ENCODE data around the gene POLR3E. TPM values are rescaled to one million over a fixed set of nuclear protein-coding genes. Genes with fewer than 3 reads are reported as not detected.

The POLR3E gene
- total and polyA plus RNA-seq, 2 donors (not counting 1 experiment from before 2014, with no cell fraction given), result 97.1 to 98.4 TPM

DNA sequence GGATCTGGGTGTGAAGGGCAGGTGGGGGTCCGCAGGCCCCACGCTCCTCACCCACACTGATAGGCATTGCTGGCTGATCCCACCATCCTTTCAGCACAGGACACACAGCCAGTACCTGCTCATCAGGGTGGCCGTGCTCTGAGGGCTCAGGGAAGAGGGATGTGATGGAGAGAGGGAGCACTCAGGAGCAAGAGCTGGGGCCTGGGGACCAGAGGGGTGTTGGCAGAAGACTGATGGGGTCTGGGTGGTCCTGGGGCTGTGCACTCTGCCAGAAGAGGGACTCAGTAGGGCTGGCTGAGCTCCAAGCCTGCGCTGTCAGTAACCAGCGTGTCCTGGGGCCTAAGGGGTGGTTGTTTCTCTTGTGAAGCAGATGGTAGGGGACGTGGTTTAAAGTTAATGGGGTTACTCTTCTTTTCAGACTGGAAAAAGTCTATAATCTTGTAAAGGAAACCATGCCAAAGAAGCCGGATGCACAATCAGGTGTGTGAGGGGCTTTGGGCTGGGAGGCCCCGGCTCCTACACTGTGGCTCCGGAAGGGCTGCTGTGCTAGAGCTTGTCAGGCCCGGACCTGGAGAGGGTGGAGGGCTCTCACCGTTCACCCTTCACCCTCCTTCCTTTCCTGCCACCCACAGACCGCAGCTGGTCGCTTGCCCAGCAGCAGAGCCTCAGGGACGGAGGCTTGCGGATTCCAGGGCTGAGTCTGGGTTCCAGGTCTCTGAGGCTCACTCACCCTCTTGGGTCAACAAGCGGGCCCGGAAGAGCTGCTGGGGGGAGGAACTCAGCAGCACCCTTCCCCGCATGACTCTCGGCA lies 27.8 kb downstream of the POLR3E start:
- Histone ChIP-seq H3K4me2 (replicated peaks; ENCODE audit: low read depth, low read length, poor library complexity, severe bottlenecking) (no peak overlapping the region), H3K36me3 (replicated peaks in 1 of 2; ENCODE audit: control extremely low read depth in 1 of 2, control insufficient read depth in 1 of 2, extremely low read depth in 1 of 2, insufficient read depth in 2 of 2, low read length in 1 of 2) (peaks cover 0 to 90% of the 10 kb centered on the region in 2 experiments), H3K4me1 (ENCODE audit: control insufficient read depth in 2 of 2, insufficient read depth in 2 of 2, low read length in 2 of 2) (no peaks in the 10 kb centered on the region), H3K79me2 (ENCODE audit: control insufficient read depth, insufficient read depth, low read length) (peaks cover 14% of the 10 kb centered on the region), H3K9ac (ENCODE audit: low read length) (no peak overlapping the region), H2AFZ (ENCODE audit: insufficient read depth, low read depth, low read length, poor library complexity, severe bottlenecking) (no peak overlapping the region), H3K4me3 (ENCODE audit: control extremely low read depth in 1 of 5, extremely low read depth in 1 of 5, insufficient read depth in 1 of 5, low read depth in 2 of 5, low read length in 4 of 5) (no peak overlapping the region), H3K27ac (ENCODE audit: low read length in 2 of 2) (no peak overlapping the region), H3K27me3 (replicated peaks in 1 of 4; ENCODE audit: control extremely low read depth in 1 of 4, control insufficient read depth in 3 of 4, insufficient read depth in 4 of 4, low read length in 3 of 4) (no peaks in the 10 kb centered on the region), H3K9me3 (ENCODE audit: control extremely low read depth in 1 of 3, control insufficient read depth in 2 of 3, insufficient read depth in 1 of 3, low read length in 2 of 3) (no peaks in the 10 kb centered on the region), H4K20me1 (ENCODE audit: control insufficient read depth, insufficient read depth, low read length, poor library complexity, severe bottlenecking) (peaks cover 51% of the 10 kb centered on the region)
- no peaks in the 10 kb centered on the region for H3K27me3 Mint-ChIP-seq
- intact Hi-C loops (cut with micrococcal nuclease), result loop anchor here (5.0 kb wide), 1 partner anchor 1168 kb away; the partner anchor contains the start of gene LDAF1
- ATAC-seq (ENCODE audit: low read depth) (no peak), DNase-seq (no peak)
- no peak overlapping the region for H3K4me3 Mint-ChIP-seq
- no peaks in the 10 kb centered on the region for H3K4me1 Mint-ChIP-seq
- no peaks in the 10 kb centered on the region for H3K9me3 Mint-ChIP-seq (ENCODE audit: insufficient read depth)
- POLR2A ChIA-PET, result no interaction called here
- CTCF ChIA-PET, result no interaction called here
- H3K27ac Mint-ChIP-seq, result no peak overlapping the region
- WGBS (ENCODE audit: insufficient coverage), result over 99% methylated on average over 17 of the region's 19 CpGs
- TF ChIP-seq, protein P1, sequence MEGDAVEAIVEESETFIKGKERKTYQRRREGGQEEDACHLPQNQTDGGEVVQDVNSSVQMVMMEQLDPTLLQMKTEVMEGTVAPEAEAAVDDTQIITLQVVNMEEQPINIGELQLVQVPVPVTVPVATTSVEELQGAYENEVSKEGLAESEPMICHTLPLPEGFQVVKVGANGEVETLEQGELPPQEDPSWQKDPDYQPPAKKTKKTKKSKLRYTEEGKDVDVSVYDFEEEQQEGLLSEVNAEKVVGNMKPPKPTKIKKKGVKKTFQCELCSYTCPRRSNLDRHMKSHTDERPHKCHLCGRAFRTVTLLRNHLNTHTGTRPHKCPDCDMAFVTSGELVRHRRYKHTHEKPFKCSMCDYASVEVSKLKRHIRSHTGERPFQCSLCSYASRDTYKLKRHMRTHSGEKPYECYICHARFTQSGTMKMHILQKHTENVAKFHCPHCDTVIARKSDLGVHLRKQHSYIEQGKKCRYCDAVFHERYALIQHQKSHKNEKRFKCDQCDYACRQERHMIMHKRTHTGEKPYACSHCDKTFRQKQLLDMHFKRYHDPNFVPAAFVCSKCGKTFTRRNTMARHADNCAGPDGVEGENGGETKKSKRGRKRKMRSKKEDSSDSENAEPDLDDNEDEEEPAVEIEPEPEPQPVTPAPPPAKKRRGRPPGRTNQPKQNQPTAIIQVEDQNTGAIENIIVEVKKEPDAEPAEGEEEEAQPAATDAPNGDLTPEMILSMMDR (IDR thresholded peaks at IDR 0.05), result no peak
- no peak for TF ChIP-seq EZH2 (IDR thresholded peaks at IDR 0.05; ENCODE audit: borderline replicate concordance, insufficient read depth, low read depth, low read length, poor library complexity, severe bottlenecking)

DNA sequence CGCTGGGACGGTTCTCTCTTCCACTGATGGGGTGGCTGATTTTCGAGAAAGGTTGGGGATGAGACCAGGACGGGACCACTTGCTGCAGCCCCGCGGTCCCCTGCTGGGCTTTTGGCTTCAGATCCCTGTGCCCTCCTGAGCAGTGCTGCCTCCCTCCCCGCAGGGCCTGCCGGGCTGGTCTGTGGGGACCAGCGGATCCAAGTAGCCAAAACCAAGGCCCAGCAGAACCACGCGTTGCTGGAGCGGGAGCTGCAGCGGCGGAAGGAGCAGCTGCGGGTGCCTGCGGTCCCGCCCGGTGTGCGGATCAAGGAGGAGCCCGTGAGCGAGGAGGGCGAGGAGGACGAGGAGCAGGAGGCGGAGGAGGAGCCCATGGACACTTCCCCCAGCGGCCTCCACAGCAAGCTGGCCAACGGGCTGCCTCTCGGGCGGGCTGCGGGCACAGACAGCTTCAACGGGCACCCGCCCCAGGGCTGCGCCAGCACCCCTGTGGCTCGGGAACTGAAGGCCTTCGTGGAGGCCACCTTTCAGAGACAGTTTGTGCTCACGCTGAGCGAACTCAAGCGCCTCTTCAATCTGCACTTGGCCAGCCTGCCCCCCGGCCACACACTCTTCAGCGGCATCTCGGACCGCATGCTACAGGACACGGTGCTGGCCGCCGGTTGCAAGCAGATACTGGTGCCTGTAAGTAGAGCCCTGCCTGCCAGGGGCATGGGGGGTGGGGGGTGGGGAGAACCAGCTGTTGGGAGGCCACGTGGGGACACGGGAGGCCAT lies 28.6 kb downstream of the POLR3E start:
- no peaks in the 10 kb centered on the region for H3K9me3 ChIP-seq (ENCODE audit: control extremely low read depth in 1 of 3, control insufficient read depth in 2 of 3, insufficient read depth in 1 of 3, low read length in 2 of 3)
- H3K9ac ChIP-seq (ENCODE audit: low read length), result no peak overlapping the region
- no peak overlapping the region for H3K4me3 ChIP-seq (ENCODE audit: control extremely low read depth in 1 of 5, extremely low read depth in 1 of 5, insufficient read depth in 1 of 5, low read depth in 2 of 5, low read length in 4 of 5)
- H3K27me3 Mint-ChIP-seq, result no peaks in the 10 kb centered on the region
- no peak overlapping the region for H3K27ac Mint-ChIP-seq
- H3K27me3 ChIP-seq (replicated peaks in 1 of 4; ENCODE audit: control extremely low read depth in 1 of 4, control insufficient read depth in 3 of 4, insufficient read depth in 4 of 4, low read length in 3 of 4), result no peaks in the 10 kb centered on the region
- CTCF ChIA-PET, result no interaction called here
- peaks cover 45% of the 10 kb centered on the region for H4K20me1 ChIP-seq (ENCODE audit: control insufficient read depth, insufficient read depth, low read length, poor library complexity, severe bottlenecking)
- H3K79me2 ChIP-seq (ENCODE audit: control insufficient read depth, insufficient read depth, low read length), result peaks cover 14% of the 10 kb centered on the region
- DNase-seq (no peak), ATAC-seq (ENCODE audit: low read depth) (no peak)
- POLR2A ChIA-PET, result no interaction called here
- intact Hi-C loops (cut with micrococcal nuclease), result no loop called here
- H3K9me3 Mint-ChIP-seq (ENCODE audit: insufficient read depth), result no peaks in the 10 kb centered on the region
- H2AFZ ChIP-seq (ENCODE audit: insufficient read depth, low read depth, low read length, poor library complexity, severe bottlenecking), result no peak overlapping the region
- no peaks in the 10 kb centered on the region for H3K4me1 ChIP-seq (ENCODE audit: control insufficient read depth in 2 of 2, insufficient read depth in 2 of 2, low read length in 2 of 2)
- H3K36me3 ChIP-seq (replicated peaks in 1 of 2; ENCODE audit: control extremely low read depth in 1 of 2, control insufficient read depth in 1 of 2, extremely low read depth in 1 of 2, insufficient read depth in 2 of 2, low read length in 1 of 2), result peaks cover 3 to 83% of the 10 kb centered on the region in 2 experiments
- H3K4me2 ChIP-seq (replicated peaks; ENCODE audit: low read depth, low read length, poor library complexity, severe bottlenecking), result no peak overlapping the region
- WGBS (ENCODE audit: insufficient coverage), result 98% methylated on average over 46 of the region's 46 CpGs
- TF ChIP-seq EZH2 (IDR thresholded peaks at IDR 0.05; ENCODE audit: borderline replicate concordance, insufficient read depth, low read depth, low read length, poor library complexity, severe bottlenecking), result no peak
- TF ChIP-seq, protein P1 (IDR thresholded peaks at IDR 0.05), result no peak
- H3K4me1 Mint-ChIP-seq, result no peaks in the 10 kb centered on the region
- H3K27ac ChIP-seq (ENCODE audit: low read length in 2 of 2), result no peak overlapping the region
- no peak overlapping the region for H3K4me3 Mint-ChIP-seq

All from B cell (primary cell).